Neuronal stem cell (in vitro differentiated cells): ENCODE results near the gene RDH8. TPM values are rescaled to one million over a fixed set of nuclear protein-coding genes. Genes with fewer than 3 reads are reported as not detected.

Experiments used
- small RNA-seq: library from polyadenylated mRNA; stranded (forward); fragments of <200 nt; extraction: miRNeasy Mini kit (QIAGEN cat#:217004); gene quantifications from one replicate; pipeline ENCODE3, GENCODE V24; 2013; ENCODE audit not compliant: insufficient read depth

RDH8 gene

Small RNA genes lying within 50 kb of the gene (small RNA-seq; reads per million reads assigned to genes)
- gene MIR5589: not detected
